Superior temporal gyrus (tissue), 1 donor: ENCODE measurements around the gene DIP2C.
"Not testable (repeated sequence)": the region's sequence is repeated elsewhere in the genome, so short reads cannot be mapped to it uniquely, and the experiment has no call there.

Source experiments
- DNase-seq: peaks from one replicate; pipeline ENCODE4 v3.0.0-alpha.2; 2016; ENCODE audit errors: extremely low spot score

The DIP2C gene

GRCh38 chr10:535952-536351 is 153.5 kb downstream of the DIP2C start:
- no peak for DNase-seq

DNA sequence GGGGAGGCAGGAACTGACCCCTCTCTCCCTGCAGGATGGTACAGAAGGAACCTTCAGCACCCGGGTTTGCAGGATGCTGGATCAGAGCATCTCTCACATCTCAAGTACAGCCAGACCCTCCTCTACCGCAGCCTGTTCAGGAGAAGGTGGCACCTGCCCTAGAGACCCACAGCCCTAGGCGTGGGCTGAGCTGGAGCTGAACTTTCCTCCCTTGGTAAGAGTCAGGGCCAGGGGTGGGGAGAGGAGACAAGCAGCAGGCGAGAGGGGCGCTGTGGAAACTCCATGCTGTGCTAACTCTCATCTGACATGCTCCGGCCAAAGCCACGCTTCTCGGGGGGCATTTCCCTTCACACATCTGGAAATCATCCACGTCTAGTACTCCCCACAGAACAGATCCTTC is 154.4 kb downstream of the DIP2C start:
- DNase-seq = no peak

DNA sequence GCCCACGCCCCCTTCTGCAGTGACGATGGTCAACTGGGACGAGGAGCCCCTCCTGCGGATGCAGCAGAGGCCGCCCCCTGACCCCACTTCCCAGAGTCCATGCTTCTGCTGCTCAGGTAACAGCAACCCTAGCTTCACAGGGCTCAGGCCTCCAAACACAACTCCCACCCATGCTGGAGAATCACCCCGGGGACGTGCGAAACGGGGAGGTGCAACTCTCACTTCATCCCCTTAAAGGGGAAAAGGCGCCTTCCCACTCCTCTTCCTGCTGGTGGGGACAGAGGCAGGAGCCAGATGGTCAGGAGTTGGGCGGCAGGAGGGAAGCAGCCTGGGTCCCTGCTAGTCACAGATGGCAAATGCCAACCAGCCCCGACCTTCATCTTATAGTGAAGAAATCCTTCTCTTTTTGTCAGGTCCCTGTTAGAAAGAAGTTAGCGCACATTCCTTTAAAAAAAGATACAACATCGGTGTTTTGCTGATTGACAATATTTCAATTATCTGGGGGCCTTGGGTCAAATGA is 155.4 kb downstream of the DIP2C start:
- no peak for DNase-seq

DNA sequence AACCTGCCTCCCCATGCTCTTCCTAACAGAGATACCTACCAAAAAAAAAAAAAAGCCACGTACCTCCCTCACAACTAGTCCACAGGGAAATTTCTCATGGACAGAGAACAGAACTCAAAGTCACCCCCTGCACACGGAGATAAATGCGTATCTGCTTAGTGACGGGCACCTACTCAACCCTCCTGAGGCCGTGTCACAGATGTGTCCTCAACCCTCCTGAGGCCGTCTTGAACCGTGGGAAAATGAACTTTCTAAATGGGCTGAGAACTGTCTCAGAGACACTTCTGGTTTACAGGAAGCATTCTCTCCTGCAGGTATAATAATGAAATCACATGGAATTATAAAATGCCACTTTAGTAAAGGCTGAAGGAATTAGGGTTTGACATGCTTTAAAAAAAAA is 155.9 kb downstream of the DIP2C start:
- DNase-seq = no peak

DNA sequence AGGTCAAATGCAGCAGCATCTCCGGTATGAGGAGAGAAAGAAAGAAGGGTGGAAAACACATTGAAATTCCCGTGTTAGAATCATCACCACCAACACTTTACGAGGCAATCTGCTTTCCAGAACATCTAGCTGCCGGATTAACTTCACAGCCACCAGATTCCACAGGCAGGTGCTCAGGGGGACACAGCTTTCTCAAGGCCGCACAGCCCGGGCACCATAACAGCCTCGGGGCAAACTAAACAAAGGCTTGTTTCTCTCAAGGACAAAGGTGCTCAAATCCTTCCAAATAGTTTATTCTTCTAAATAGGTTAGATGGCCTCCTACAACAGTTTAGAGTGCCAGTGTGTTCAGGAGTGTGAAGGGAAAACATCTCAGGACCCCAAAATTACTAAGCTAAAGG is 156.3 kb downstream of the DIP2C start:
- DNase-seq = no peak

- DNase-seq = not testable (repeated sequence)
Measured at GRCh38 chr10:532331-532730, 157.1 kb downstream of the DIP2C start.

- no peak for DNase-seq
Measured at GRCh38 chr10:531541-531940, 157.9 kb downstream of the DIP2C start.

DNA sequence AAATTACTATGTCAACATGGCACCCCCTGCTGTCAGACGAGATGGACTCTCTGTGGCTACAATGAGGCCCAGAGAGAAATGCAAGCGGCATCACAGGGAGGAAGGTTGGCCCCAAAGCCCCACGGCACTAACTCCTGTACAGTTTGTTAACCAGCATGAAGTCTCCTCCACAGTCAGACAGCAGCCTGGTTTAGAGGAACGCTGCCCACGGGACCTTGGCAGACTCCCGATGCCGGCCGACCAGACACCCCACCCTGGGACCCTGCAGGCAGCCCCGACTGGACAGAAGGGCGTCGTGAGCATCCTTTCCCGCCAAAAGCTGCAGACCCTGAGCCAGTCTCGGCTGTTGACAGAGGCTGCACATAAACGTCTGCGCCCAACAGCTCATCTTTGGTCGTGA is 158.8 kb downstream of the DIP2C start:
- no peak for DNase-seq

- DNase-seq = no peak
Measured at GRCh38 chr10:529468-530230, 159.8 kb downstream of the DIP2C start.

DNA sequence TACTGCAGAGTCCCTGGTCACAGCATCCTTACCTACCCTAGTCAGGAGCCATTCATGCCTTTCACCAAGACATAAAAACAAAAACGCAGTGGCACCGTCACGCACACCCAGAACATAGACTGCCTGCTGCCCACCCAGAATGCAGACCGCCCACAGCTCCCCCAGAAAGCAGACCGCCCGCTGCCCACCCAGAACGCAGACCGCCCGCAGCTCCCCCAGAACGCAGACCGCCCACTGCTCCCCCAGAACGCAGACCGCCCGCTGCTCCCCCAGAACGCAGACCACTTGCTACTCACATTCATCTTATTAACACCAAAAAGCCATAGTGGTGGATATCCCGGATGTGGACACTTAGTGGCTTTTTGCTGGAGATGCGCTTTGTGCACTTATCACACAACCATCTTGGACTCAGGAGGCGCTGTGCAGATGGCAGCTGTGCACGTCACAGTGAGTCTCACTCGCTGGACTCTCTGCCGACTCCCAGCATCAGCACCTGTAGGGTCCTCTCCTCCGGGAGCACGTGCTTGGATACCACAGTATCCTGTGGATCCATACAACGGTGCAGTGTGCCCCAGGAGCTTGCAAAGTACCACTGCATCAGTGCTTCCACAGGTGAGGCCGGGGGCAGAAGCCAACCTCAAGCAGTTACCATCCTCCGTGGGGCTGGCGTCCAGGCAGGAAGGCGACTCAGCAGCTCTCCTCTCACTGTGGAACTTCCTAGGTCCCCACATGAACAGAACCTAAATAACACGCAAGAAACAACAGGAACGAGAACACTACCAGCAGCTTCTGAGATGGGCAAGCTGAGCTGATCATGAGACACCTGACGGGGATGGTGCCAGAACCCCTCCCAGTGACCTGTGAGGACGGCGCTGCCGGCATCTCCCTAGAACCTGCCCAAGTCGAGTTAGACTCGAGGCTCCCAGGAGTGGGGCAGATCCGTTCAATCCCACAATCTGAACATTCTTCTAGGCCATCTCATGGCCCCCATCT is 161.0 kb downstream of the DIP2C start:
- no peak for DNase-seq

- DNase-seq = no peak
Measured at GRCh38 chr10:527416-527815, 162.1 kb downstream of the DIP2C start.

DNA sequence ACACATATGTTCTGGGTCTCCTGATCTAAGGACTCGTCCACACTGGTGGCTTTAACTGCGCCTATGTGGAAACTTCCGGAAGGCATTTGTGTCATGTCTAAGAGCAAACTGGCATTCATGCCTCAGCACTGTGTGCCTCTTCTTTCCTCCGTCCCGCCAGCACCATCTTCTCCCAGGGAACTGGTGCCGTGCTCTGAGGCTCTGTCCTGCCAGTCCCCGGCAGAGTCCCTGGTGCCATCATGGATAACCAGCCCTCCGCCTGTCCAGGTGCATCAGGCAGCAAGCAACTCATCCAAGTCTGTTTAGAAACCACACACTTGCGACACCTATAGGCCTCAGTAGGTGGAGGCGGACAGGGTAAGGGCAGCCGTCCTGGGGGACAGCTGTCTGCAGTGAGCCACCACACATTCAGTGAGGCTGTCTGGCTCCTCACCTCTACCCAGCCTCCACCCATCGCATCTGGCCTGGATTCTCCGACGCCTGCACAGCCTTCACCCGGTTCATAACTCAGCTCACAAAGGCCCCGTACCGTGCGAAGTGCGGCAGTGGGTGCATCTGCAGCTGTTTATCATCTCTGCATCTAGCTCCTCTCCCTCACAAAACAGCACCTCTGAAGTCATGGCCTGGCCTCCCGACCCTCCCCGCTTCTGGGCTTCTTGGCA is 162.7 kb downstream of the DIP2C start:
- no peak for DNase-seq

- DNase-seq = no peak
Measured at GRCh38 chr10:525565-526315, 163.7 kb downstream of the DIP2C start.

- DNase-seq = no peak
Measured at GRCh38 chr10:523925-524324, 165.5 kb downstream of the DIP2C start.

GRCh38 chr10:522350-522749 is 167.1 kb downstream of the DIP2C start:
- DNase-seq = no peak

GRCh38 chr10:521261-522250 is 167.9 kb downstream of the DIP2C start:
- DNase-seq = no peak

DNA sequence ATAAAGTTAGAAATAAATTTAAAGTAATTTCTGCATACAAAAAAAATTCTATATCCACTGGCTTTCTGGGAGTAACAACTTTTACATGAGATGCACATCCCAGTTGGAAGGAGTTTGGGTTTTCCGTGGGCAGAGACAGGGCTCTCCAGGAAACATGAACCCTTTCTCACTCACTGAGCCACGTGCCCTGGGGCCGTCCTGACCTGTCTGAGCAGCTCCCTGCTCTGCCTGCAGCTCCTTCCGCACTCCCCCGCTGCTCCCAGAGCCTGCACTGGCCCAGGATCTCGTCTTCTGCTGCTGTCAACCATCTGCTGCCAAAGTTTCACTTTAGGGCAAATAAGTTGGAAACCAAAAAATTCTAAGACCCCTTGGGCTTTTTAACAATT is 169.1 kb downstream of the DIP2C start:
- no peak for DNase-seq

DNA sequence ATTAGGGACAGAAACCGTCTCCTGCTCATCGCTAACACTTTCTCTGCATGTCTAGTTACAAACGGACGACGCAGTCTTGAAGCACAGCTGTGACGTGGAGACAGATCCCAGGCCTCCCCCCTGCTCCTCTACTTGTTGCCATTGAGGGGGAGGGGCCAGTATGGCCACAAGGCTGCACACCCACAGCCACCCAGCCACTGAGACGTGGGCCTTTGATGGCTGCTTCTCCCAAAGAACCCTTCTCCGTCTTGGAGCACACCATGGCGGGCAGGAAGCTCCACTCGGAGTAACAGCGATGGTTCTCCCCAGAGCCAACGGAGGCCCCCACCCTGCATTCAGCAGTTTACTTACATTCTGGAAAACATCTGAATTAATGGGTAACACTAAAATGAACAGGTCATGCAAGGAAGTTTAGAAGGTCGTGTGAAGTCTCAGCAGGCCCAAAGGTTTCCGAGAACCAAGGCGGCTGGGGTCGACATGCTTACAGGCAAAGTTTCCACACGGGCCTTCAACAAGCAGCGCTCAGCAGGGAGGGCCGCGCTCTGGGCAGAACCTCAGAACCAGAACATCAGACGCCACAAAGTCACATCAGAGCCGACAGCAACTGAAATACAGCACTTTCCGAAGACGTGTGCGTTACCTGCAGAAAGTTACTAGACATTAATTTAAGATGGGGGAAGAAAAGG is 169.6 kb downstream of the DIP2C start:
- DNase-seq = no peak

DNA sequence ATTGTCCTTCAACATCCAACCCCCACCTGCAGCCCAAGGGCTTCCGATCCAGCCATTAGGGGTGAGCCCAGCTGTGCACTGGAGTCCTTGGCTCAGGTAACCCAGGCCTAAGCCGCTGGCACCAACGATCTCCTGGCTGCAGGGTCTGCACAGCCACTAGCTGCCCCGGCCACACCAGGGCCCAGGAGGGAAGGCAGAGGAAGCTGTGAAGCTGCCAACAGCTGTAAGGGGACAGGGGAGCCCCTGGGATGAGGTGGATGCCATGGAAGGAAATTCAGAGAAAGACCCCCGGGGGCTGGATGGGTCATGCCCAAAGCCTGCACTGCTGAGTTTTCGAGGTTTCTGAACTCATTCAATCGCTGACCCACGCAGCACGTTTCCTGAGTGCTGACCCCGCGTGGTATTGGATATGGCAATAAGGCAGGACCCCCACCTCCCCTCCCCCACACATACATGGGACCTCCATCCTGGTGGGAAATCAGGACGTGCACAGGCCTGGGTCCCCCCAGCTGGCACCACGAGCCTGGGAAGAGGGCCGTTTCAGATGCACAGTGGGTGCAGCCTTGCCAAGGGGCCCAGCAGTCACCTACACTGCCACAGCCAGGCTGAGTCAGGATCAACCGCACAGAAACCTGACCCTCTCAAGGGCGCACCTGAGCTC is 170.3 kb downstream of the DIP2C start:
- no peak for DNase-seq
